IPS DF 6.9 (cell line): ENCODE data around the gene TGFBR3.
"Not testable (repeated sequence)": the region's sequence is repeated elsewhere in the genome, so short reads cannot be mapped to it uniquely, and the experiment has no call there.

ENCODE experiments used
- DNase-seq: peaks from one replicate; pipeline ENCODE4 v3.0.0-alpha.2; 2013; ENCODE audit warnings: low read depth, low spot score
- H3K27ac ChIP-seq: one replicate; pipeline ENCODE4 v1.5.1; 2013; ENCODE audit warnings: low read length, control low read depth
- H3K27me3 ChIP-seq: 2 replicates; pipeline ENCODE4 v1.6.1; 2013; ENCODE audit warnings: mild to moderate bottlenecking, low read length; ENCODE audit not compliant: control insufficient read depth, insufficient read depth
- H3K36me3 ChIP-seq: 2 replicates; pipeline ENCODE4 v1.6.1; 2013; ENCODE audit warnings: low read length; ENCODE audit not compliant: control insufficient read depth, insufficient read depth
- H3K4me1 ChIP-seq: 2 replicates; pipeline ENCODE4 v1.6.1; 2013; ENCODE audit warnings: low read length; ENCODE audit not compliant: control insufficient read depth, insufficient read depth
- H3K4me3 ChIP-seq: 2 replicates; pipeline ENCODE4 v1.5.1; 2013; ENCODE audit warnings: mild to moderate bottlenecking, low read length
- H3K9me3 ChIP-seq: 2 replicates; pipeline ENCODE4 v1.6.1; 2013; ENCODE audit warnings: low read length, inconsistent platforms; ENCODE audit not compliant: control insufficient read depth, insufficient read depth
- WGBS: extraction: QIAGEN DNeasy Blood & Tissue Kit; methylation state at CpG from one replicate; pipeline ENCODE4 v1.1.7; 2013; ENCODE audit warnings: mixed read lengths, missing lambda C conversion rate; ENCODE audit not compliant: insufficient read length, insufficient coverage; 5-methylcytosine and 5-hydroxymethylcytosine counted together

Gene TGFBR3

GRCh38 chr1:91851130-91852010 is 34.6 kb downstream of the TGFBR3 start:
- Histone ChIP-seq H3K36me3 (no peaks in the 10 kb centered on the region), H3K27ac (no peak overlapping the region), H3K9me3 (no peaks in the 10 kb centered on the region), H3K4me3 (no peak overlapping the region), H3K4me1 (no peaks in the 10 kb centered on the region), H3K27me3 (no peaks in the 10 kb centered on the region)
- no peak for DNase-seq
- WGBS, result no CpG with 5 or more reads among the region's 13 CpGs

GRCh38 chr1:91850708-91851107 is 35.2 kb downstream of the TGFBR3 start:
- Histone ChIP-seq H3K27ac (no peak overlapping the region), H3K9me3 (no peaks in the 10 kb centered on the region), H3K27me3 (no peaks in the 10 kb centered on the region), H3K4me1 (no peaks in the 10 kb centered on the region), H3K36me3 (no peaks in the 10 kb centered on the region), H3K4me3 (no peak overlapping the region)
- DNase-seq, result no peak
- WGBS, result no CpG with 5 or more reads among the region's 1 CpG

- no peak overlapping the region for H3K4me3 ChIP-seq
- no peaks in the 10 kb centered on the region for H3K4me1 ChIP-seq
- H3K9me3 ChIP-seq, result no peaks in the 10 kb centered on the region
- WGBS, result no CpG with 5 or more reads among the region's 2 CpGs
- H3K27me3 ChIP-seq, result no peaks in the 10 kb centered on the region
- no peaks in the 10 kb centered on the region for H3K36me3 ChIP-seq
- no peak for DNase-seq
- H3K27ac ChIP-seq, result no peak overlapping the region
Observed at GRCh38 chr1:91847851-91848250, 38.1 kb downstream of the TGFBR3 start.

GRCh38 chr1:91846639-91847013 is 39.3 kb downstream of the TGFBR3 start:
- H3K4me3 ChIP-seq, result no peak overlapping the region
- no peaks in the 10 kb centered on the region for H3K4me1 ChIP-seq
- no peaks in the 10 kb centered on the region for H3K27me3 ChIP-seq
- no peak overlapping the region for H3K27ac ChIP-seq
- no peak for DNase-seq
- WGBS, result no CpG with 5 or more reads among the region's 2 CpGs
- H3K36me3 ChIP-seq, result no peaks in the 10 kb centered on the region
- no peaks in the 10 kb centered on the region for H3K9me3 ChIP-seq

GRCh38 chr1:91846007-91846638 is 39.8 kb downstream of the TGFBR3 start:
- Histone ChIP-seq H3K9me3 (no peaks in the 10 kb centered on the region), H3K4me1 (no peaks in the 10 kb centered on the region), H3K4me3 (no peak overlapping the region), H3K27ac (no peak overlapping the region), H3K36me3 (no peaks in the 10 kb centered on the region), H3K27me3 (no peaks in the 10 kb centered on the region)
- no CpG with 5 or more reads among the region's 6 CpGs for WGBS
- DNase-seq, result no peak

- H3K27me3 ChIP-seq, result no peaks in the 10 kb centered on the region
- no peaks in the 10 kb centered on the region for H3K4me1 ChIP-seq
- DNase-seq, result no peak
- no peak overlapping the region for H3K4me3 ChIP-seq
- no peaks in the 10 kb centered on the region for H3K9me3 ChIP-seq
- H3K36me3 ChIP-seq, result no peaks in the 10 kb centered on the region
- H3K27ac ChIP-seq, result no peak overlapping the region
- WGBS, result no CpG with 5 or more reads among the region's 6 CpGs
Observed at GRCh38 chr1:91844862-91845528, 41.0 kb downstream of the TGFBR3 start.

- Histone ChIP-seq H3K9me3 (no peaks in the 10 kb centered on the region), H3K36me3 (no peaks in the 10 kb centered on the region), H3K4me1 (no peaks in the 10 kb centered on the region), H3K4me3 (no peak overlapping the region), H3K27ac (no peak overlapping the region), H3K27me3 (no peaks in the 10 kb centered on the region)
- DNase-seq, result no peak
- no CpG with 5 or more reads among the region's 3 CpGs for WGBS
Observed at GRCh38 chr1:91843843-91844242, 42.1 kb downstream of the TGFBR3 start.

- no peaks in the 10 kb centered on the region for H3K4me1 ChIP-seq
- H3K27ac ChIP-seq, result no peak overlapping the region
- H3K9me3 ChIP-seq, result no peaks in the 10 kb centered on the region
- no peak for DNase-seq
- H3K4me3 ChIP-seq, result no peak overlapping the region
- no peaks in the 10 kb centered on the region for H3K36me3 ChIP-seq
- H3K27me3 ChIP-seq, result no peaks in the 10 kb centered on the region
Observed at GRCh38 chr1:91842563-91842962, 43.4 kb downstream of the TGFBR3 start.

GRCh38 chr1:91842056-91842455 is 43.9 kb downstream of the TGFBR3 start:
- no peak for DNase-seq
- Histone ChIP-seq H3K27ac (no peak overlapping the region), H3K36me3 (no peaks in the 10 kb centered on the region), H3K4me1 (no peaks in the 10 kb centered on the region), H3K27me3 (no peaks in the 10 kb centered on the region), H3K9me3 (no peaks in the 10 kb centered on the region), H3K4me3 (no peak overlapping the region)
- WGBS, result no CpG with 5 or more reads among the region's 3 CpGs

GRCh38 chr1:91840276-91840675 is 45.7 kb downstream of the TGFBR3 start:
- not testable (repeated sequence) for DNase-seq, H3K9me3 ChIP-seq, H3K27ac ChIP-seq

More at GRCh38 chr1:91840276-91840675, 45.7 kb downstream of the TGFBR3 start:
- H3K36me3 ChIP-seq, H3K4me3 ChIP-seq, H3K4me1 ChIP-seq, H3K27me3 ChIP-seq: not testable (repeated sequence)
